ENCODE measurements around the gene MEX3A.

MEX3A gene

DNA sequence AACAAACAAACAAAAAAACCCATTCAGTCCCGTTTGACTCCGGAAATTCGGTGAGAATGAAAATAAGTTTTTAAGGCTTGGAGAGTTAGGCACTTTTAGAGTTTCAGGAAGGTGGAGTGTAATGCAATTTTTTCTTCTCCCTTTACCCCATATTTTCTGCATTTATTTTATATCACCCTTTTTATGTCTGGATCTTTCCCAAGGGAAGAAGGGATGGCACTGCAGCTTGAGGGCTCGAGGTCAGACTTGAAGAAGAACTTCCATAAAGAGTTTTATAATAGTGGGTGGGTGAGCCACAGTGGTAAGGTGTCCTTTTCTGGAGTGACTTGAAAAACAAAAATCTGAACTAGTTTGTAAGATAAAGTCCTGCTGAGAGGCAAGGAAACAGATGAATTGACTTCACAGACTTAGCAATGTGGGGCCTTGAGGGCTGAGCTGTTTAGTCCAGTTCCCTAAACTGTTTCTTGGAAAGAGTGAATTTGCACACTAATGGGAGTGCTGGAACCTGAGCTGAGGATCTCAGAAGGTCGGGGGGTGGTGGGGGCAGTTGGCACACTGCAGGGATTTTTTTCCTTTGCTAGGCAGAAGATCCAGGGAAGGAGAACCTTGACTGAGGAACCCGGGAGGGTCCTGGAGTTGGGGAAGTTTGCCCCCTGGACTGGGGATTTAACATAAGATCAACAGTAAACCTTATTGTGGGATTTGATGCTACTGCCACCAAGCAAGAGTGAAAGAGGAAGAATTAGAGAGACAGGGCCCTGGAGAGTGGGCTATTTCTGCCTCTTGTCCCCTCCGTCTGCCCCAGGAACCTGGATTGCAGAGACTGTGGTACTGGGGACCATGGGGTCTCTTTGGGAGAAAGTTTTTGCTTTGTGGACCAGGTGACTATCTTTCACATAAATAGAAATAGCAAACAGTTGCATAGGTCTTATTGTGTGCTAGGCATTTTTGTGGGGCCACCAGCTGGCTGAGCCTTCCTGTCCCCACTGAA is 1.8 kb upstream of the MEX3A start:
- no peak overlapping the region for H3K4me3 ChIP-seq (ENCODE audit: low read length)
- no peak for TF ChIP-seq ZNF274 (IDR thresholded peaks at IDR 0.05; ENCODE audit: low read depth, low read length)

DNA sequence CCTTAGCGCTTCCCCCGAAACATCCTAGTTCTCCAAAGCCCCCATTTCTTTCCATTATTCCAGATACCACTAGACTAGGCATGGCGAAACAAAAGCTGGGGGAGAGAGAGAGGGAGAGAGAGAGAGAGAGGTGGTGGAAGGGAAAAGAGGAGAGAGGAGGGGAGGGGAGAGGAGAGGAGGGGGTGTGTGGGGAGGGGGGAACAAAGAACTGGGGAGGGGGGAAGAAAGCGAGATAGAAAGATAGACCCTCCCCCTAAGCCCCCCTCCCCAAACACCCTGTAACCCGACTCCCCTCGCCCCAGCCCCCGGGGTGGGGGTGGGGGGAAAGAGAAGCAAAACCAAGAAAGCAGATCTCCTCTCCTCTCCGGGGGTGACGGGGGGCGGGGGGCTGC is 352 bp downstream of the MEX3A start:
- peak overlapping the region; percentile 72 for H3K4me3 ChIP-seq (ENCODE audit: low read length)
- TF ChIP-seq ZNF274 (IDR thresholded peaks at IDR 0.05; ENCODE audit: low read depth, low read length): no peak

- no peak for TF ChIP-seq ZNF274 (IDR thresholded peaks at IDR 0.05; ENCODE audit: low read depth, low read length)
- peak overlapping the region; percentile 72 for H3K4me3 ChIP-seq (ENCODE audit: low read length)
Measured at GRCh38 chr1:156081180-156081916, 917 bp downstream of the MEX3A start.

DNA sequence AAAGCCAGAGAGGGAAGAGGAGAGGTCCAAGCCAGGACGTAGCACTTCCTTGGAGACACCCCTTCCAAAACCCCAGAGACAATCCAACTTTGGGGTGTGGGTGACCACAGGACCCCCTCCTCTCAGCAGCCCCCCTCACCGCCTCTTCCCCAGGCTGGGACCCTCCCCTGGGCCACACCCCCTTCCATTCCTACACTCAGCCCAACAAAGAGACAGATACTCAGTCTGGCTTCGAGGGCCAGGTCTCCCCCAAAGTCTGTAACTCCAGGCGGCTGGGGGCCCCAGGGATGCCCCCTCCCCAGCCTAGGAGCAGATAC is 1.4 kb downstream of the MEX3A start:
- no peak for TF ChIP-seq ZNF274 (IDR thresholded peaks at IDR 0.05; ENCODE audit: low read depth, low read length)
- H3K4me3 ChIP-seq (ENCODE audit: low read length): no peak overlapping the region

DNA sequence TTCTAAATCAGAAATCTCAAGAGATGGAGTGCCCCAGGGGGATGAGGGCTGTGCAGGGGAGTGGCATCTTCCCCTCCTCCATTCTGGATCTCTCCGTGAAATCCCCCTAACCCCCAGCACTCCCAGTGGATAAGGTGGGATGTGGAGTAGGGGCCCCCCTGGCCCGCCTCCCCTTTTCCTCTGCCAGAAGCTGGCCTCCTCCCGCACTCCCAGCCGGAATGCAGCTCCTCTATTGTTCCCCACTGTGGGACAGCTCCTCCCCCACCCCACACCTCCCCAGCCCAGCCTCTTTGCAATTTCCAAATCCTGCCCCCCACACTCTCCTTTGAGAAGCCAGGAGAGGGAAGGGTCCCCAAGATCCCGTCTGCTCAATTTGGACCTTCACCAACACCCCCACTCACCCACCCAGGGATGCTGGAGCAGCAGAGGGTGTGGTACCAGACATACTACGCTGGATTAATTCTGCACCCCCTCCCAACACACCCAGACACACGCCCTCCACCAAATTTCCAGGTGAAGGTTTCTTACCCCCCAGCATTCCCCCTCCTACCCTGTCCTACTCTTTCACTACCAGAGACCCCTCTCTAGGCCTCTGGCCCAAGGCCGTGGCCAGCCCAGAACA is 1.9 kb downstream of the MEX3A start:
- no peak overlapping the region for H3K4me3 ChIP-seq (ENCODE audit: low read length)
- TF ChIP-seq ZNF274 (IDR thresholded peaks at IDR 0.05; ENCODE audit: low read depth, low read length): no peak

DNA sequence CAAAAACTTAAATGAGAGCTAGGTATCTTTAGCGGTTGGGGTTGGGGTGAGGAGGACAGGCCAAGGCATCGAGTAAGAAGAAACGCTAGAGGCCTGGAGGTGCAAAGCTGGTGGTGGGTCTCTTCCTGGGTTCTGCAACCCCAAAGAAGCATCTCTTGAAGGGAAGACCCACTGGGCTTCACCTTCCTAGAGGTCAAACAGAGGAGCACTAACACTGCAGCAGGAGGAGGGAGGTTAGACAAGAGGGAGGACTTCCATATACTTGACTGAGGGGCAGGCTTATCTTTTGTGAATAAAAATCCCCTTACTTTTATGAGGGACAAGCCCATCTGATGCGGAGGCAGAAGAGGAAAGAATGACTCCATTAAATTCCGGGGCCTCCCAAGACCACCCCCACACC is 2.5 kb downstream of the MEX3A start:
- no peak for TF ChIP-seq ZNF274 (IDR thresholded peaks at IDR 0.05; ENCODE audit: low read depth, low read length)
- no peak overlapping the region for H3K4me3 ChIP-seq (ENCODE audit: low read length)

DNA sequence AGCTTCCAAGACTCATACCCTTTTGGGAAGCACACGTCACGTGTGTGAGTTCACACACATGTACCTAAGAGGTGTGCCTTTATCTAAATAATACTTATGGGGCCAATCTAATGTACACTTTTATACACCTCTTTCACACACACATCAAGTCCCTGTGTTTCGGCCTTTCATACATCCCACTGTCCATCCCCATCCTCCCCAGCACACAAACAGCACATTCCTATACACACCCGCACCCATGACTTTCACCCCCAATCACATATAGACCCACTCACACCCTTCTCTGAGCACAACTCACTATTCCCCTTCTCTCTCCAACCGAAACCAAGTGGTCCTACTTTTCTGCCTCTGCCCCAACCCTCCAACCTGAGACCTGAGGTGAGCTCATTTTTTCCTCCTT is 3.5 kb downstream of the MEX3A start:
- no peak for TF ChIP-seq ZNF274 (IDR thresholded peaks at IDR 0.05; ENCODE audit: low read depth, low read length)
- H3K4me3 ChIP-seq (ENCODE audit: low read length): no peak overlapping the region

GRCh38 chr1:156077430-156077760 is 4.9 kb downstream of the MEX3A start:
- H3K4me3 ChIP-seq (ENCODE audit: low read length): no peak overlapping the region
- TF ChIP-seq ZNF274 (IDR thresholded peaks at IDR 0.05; ENCODE audit: low read depth, low read length): no peak

DNA sequence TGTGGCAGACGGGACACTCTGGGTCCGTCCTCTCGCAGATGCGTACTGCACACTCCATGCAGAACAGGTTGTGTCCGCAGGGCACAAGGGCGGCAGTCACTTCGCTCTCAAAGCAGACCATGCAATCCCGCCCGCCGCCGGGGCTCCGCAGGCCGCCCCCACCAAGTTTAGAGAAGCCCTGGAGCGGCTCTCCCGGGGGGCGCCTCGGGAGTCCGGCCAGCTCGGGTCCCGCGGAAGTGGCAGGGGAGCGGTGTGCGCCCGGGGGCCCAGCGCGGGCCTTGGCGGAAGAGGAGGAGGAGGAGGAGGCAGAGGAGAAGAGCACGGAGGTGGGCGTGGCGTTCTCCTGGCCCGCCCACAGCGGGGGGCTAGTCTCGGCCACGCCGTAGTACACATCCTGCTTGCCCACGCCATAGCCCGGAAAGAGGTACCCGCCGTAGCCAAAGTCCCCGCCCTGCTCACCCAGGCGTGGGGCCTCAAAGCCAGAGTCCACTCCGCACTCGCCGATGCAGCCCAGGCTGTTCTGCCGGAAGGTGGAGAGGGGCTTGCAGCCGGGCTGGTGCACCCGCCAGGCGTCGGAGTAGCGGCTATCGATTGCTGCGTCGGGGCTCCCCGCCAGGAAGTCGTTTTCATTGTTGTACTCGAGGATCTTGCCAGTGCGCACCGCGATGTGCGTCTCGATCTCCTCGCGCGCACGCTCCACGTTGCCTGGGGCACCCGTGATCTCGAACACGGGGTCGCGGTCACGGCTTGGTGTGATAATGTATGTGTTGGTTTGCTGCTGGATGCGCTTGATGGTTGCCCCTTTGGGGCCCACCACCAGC is 5.4 kb downstream of the MEX3A start:
- H3K4me3 ChIP-seq (ENCODE audit: low read length): peak overlapping the region; percentile 33; the same call in 1 of the 2 replicates
- TF ChIP-seq ZNF274 (IDR thresholded peaks at IDR 0.05; ENCODE audit: low read depth, low read length): no peak

DNA sequence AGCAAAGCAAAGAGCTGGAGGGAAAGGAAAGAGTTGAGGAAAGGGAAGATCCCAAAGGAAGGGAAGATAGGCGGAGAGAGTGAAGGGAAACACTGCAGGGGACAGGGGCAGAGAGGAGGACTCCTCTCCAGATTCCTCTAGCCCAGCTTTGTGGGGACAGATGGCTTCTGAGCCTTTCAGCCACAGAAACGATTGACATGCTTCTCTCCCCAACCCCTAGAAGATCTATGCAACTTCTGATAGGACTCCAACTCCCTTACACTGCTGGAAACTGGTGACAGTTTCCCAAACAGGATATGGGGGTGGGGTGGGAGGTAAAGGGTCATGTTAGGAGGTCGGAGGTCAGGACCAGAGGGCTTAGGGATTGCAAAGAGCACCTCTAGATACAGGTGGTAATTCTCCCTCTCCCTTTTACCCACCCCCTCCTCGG is 6.5 kb downstream of the MEX3A start:
- no peak for TF ChIP-seq ZNF274 (IDR thresholded peaks at IDR 0.05; ENCODE audit: low read depth, low read length)
- no peak overlapping the region; the same call in 1 of the 2 replicates for H3K4me3 ChIP-seq (ENCODE audit: low read length)

DNA sequence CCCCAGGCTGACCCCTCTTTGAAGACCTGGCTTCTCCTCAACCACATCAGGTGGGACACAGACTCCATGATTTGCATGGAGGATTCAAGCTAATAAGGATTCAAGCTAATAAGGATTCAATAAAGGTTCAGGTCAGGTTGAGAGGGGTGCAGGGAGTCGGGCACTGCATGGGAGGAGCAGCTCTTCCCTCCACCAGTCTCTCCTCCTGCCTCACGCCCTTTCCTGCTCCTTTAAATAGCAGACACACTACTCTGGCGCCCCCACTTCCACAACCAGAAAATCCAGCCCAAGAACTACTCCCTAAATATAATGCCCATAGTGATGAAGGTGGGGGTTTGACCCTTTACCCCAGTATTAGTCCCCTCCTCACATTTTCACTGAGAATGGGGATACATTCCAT is 7.1 kb downstream of the MEX3A start:
- TF ChIP-seq ZNF274 (IDR thresholded peaks at IDR 0.05; ENCODE audit: low read depth, low read length): no peak
- no peak overlapping the region for H3K4me3 ChIP-seq (ENCODE audit: low read length)

DNA sequence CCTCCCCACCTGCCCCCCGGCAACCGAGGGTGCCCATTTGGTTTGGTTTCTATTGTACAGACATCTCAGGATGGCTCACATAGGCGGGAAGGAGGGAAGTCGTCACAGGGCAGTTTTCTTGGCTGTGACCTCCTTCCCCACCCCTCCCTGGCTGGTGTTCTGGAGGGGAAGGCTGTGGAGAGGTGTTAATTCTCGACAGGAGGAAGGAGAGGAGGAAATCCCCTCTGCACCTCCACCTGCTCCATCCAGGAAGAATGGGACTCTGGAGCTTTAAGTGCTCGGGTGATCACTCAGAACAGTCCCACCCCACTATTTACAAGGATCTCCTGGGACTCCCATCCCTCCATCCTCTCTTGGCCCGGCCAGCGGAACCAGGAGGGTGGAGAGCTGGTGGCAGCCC is 7.6 kb downstream of the MEX3A start:
- TF ChIP-seq ZNF274 (IDR thresholded peaks at IDR 0.05; ENCODE audit: low read depth, low read length): no peak
- no peak overlapping the region for H3K4me3 ChIP-seq (ENCODE audit: low read length)

GRCh38 chr1:156073740-156074139 is 8.5 kb downstream of the MEX3A start:
- TF ChIP-seq ZNF274 (IDR thresholded peaks at IDR 0.05; ENCODE audit: low read depth, low read length): no peak

GRCh38 chr1:156073110-156073687 is 9.1 kb downstream of the MEX3A start:
- H3K4me3 ChIP-seq (ENCODE audit: low read length): no peak overlapping the region

More at GRCh38 chr1:156073740-156074139, 8.5 kb downstream of the MEX3A start:
- H3K4me3 ChIP-seq (ENCODE audit: low read length): no peak overlapping the region

More at GRCh38 chr1:156073110-156073687, 9.1 kb downstream of the MEX3A start:
- TF ChIP-seq ZNF274 (IDR thresholded peaks at IDR 0.05; ENCODE audit: low read depth, low read length): no peak
